Osteocyte (in vitro differentiated cells): Measurements from ENCODE around the gene MYOF. TPM values are rescaled to one million over a fixed set of nuclear protein-coding genes. Genes with fewer than 3 reads are reported as not detected.

Experiments
- DNase-seq: peaks from one replicate; pipeline ENCODE4 v3.0.0; 2021; ENCODE audit warnings: mixed read lengths; ENCODE audit not compliant: unreplicated experiment; ENCODE audit errors: extremely low spot score
- H3K27ac Mint-ChIP-seq: one replicate; pipeline ENCODE4 v1.8.0; 2021; ENCODE audit warnings: mild to moderate bottlenecking, mixed read lengths; ENCODE audit not compliant: unreplicated experiment
- H3K27me3 Mint-ChIP-seq: one replicate; pipeline ENCODE4 v1.8.0; 2021; ENCODE audit warnings: mixed read lengths; ENCODE audit not compliant: unreplicated experiment
- H3K36me3 Mint-ChIP-seq: one replicate; pipeline ENCODE4 v1.8.0; 2021; ENCODE audit warnings: mixed read lengths; ENCODE audit not compliant: unreplicated experiment
- H3K4me1 Mint-ChIP-seq: one replicate; pipeline ENCODE4 v1.8.0; 2021; ENCODE audit warnings: mixed read lengths; ENCODE audit not compliant: unreplicated experiment
- H3K4me3 Mint-ChIP-seq: one replicate; pipeline ENCODE4 v1.8.0; 2021; ENCODE audit warnings: mild to moderate bottlenecking, moderate library complexity, mixed read lengths; ENCODE audit not compliant: unreplicated experiment
- H3K9me3 Mint-ChIP-seq: one replicate; pipeline ENCODE4 v1.8.0; 2021; ENCODE audit warnings: mixed read lengths; ENCODE audit not compliant: unreplicated experiment
- CTCF ChIP-seq: fragments of 200-600 bp; sonication (generic); IDR thresholded peaks from 2 replicates; pipeline ENCODE4 v1.5.0; 2021; ENCODE audit warnings: antibody characterized with exemption, mild to moderate bottlenecking, moderate library complexity
- total RNA-seq: library from RNA; stranded (reverse); gene quantifications from 2 replicates; pipeline ENCODE4 v1.2.1, GENCODE V29; 2021

Gene MYOF
- total RNA-seq, 1 donor from 2014 or later = 470 TPM

GRCh38 chr10:93503075-93503474 lies 20.9 kb upstream of the MYOF start:
- TF ChIP-seq CTCF = no peak
- no peak overlapping the region for H3K27ac Mint-ChIP-seq
- no peaks in the 10 kb centered on the region for H3K27me3 Mint-ChIP-seq
- peaks cover 24% of the 10 kb centered on the region for H3K4me1 Mint-ChIP-seq
- H3K36me3 Mint-ChIP-seq = no peaks in the 10 kb centered on the region
- H3K9me3 Mint-ChIP-seq = no peaks in the 10 kb centered on the region
- no peak overlapping the region for H3K4me3 Mint-ChIP-seq
- DNase-seq = no peak

GRCh38 chr10:93501650-93502049 lies 19.5 kb upstream of the MYOF start:
- Mint-ChIP-seq H3K36me3 (no peaks in the 10 kb centered on the region), H3K4me1 (peaks cover 35% of the 10 kb centered on the region), H3K27me3 (no peaks in the 10 kb centered on the region), H3K27ac (no peak overlapping the region), H3K4me3 (no peak overlapping the region), H3K9me3 (no peaks in the 10 kb centered on the region)
- TF ChIP-seq CTCF = no peak
- no peak for DNase-seq

GRCh38 chr10:93498166-93498565 lies 16.0 kb upstream of the MYOF start:
- H3K27ac Mint-ChIP-seq = peak overlapping the region; percentile 19
- peak overlapping the region; percentile 28 for H3K4me3 Mint-ChIP-seq
- H3K9me3 Mint-ChIP-seq = no peaks in the 10 kb centered on the region
- H3K27me3 Mint-ChIP-seq = no peaks in the 10 kb centered on the region
- DNase-seq = no peak
- peaks cover 41% of the 10 kb centered on the region for H3K4me1 Mint-ChIP-seq
- H3K36me3 Mint-ChIP-seq = no peaks in the 10 kb centered on the region
- no peak for TF ChIP-seq CTCF

- no peak for TF ChIP-seq CTCF
- peak within 1 kb of the TSS; percentile 85 for H3K4me3 Mint-ChIP-seq
- peak; percentile 99 for DNase-seq
- peak within 1 kb of the TSS; percentile 91 for H3K27ac Mint-ChIP-seq
- no peaks in the 10 kb centered on the region for H3K27me3 Mint-ChIP-seq
- H3K4me1 Mint-ChIP-seq = peaks cover 33% of the 10 kb centered on the region
- H3K9me3 Mint-ChIP-seq = no peaks in the 10 kb centered on the region
- no peaks in the 10 kb centered on the region for H3K36me3 Mint-ChIP-seq
Observed at GRCh38 chr10:93496322-93497041, 14.3 kb upstream of the MYOF start, which contains the start of gene CEP55. TSS of gene CEP55 (plus strand) at chr10:93496612. CDS start at chr10:93500052, 3,440 bp downstream.

- no peak for TF ChIP-seq CTCF
- Mint-ChIP-seq H3K27ac (peak overlapping the region; percentile 91), H3K36me3 (no peaks in the 10 kb centered on the region), H3K27me3 (no peaks in the 10 kb centered on the region), H3K9me3 (no peaks in the 10 kb centered on the region), H3K4me3 (peak overlapping the region; percentile 85), H3K4me1 (peaks cover 32% of the 10 kb centered on the region)
- DNase-seq = no peak
Observed at GRCh38 chr10:93495654-93496321, 13.7 kb upstream of the MYOF start.
